Anterior cingulate cortex (tissue), 58 donors: ENCODE results near the gene ASXL3.
A peak's percentile ranks its signal among the peaks of the same experiment; 100 is the strongest.

Experiments used
- DNase-seq, 58 donors: peaks; one replicate each; lab custom pipeline; 2025; lab: John Stamatoyannopoulos, UW

The ASXL3 gene

DNA sequence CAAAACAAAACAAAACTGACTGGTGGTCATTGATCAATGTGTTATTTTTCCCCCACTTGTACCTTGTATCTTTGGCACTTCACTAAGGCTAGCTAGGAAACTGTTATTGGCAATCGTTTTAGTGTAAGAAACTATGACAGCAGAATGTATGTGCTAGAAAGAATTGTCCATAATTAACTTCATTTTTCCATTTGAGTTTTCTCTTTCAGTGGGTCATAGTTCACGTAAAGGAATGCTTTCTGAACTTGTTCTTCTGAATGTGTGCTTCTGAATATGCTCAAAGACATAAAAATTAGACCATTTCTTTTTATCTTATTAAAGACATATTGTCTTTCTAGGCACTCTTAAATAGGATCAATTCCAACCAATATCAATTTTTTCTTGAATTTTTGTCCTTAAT is 132.2 kb downstream of the ASXL3 start:
- no peak for DNase-seq

DNA sequence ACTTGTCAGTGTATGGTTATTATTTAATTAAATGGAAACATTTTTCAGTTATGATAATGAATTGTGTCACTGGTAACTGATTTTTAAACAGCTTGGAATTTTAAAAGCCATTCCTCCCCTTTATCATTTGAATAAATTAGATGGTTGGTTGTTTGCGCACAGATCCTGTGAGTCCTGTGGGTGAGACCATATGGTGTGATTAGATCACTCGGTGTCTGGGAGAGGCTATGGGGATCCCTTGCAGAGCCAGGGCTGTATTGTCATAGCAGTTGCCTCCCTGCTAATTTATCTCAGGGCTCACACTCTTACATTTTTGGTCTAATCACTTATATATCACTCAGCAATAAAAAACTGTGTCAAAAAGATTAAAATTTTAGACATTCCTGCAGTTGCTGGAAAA is 133.5 kb downstream of the ASXL3 start:
- peak in 10 of 58 donors; percentile 1 to 56 (median 18) for DNase-seq

DNA sequence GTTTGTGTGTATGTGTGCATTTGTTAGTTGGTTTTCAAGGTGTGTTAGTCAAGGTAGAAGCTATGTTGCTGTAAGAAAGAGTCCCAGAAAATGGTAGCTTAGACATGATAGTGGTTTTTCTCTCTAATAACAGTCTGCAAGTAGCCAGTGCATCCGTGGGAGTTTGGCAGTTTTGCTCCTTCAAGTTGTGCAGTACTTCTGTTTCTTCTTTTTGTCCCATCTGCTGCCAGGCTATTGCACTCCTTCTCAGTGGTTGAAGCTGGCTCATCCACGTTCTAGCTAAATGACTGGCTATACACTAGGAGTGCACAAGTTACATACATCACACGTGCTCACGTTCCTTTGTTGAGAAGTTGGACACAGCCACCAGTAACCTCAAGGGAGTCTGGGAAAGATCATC is 134.7 kb downstream of the ASXL3 start:
- DNase-seq = peak in 13 of 58 donors; percentile 1 to 39 (median 10)

DNA sequence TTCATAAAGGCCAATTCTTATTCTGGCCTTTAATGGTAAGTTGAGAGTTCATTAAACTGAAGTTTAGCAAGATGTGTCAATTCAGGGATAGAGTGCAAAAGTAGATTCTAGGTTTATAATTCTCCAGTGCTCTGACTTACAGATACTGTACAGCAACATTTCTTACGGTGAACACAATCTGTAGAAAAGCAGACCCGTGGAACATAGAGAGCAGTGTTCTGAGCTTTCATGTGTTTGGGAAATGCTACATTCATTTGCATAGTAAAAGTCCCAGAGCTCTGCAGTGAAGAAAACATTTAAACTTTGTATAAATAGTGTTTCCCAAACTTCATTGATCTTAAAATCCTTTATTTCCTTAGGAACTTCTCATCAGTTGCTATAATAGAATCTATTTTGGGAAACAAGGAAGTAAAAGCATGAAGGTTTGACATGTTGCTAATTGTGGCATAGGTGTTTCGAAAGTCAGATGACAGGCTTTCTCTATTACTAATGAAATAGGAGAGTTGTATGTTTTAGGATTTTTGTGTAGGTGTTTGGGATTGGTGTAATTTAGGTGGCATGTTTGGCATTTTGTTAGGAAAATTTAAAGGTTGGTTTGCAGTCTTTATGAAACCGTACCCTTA is 138.2 kb downstream of the ASXL3 start:
- no peak for DNase-seq

DNA sequence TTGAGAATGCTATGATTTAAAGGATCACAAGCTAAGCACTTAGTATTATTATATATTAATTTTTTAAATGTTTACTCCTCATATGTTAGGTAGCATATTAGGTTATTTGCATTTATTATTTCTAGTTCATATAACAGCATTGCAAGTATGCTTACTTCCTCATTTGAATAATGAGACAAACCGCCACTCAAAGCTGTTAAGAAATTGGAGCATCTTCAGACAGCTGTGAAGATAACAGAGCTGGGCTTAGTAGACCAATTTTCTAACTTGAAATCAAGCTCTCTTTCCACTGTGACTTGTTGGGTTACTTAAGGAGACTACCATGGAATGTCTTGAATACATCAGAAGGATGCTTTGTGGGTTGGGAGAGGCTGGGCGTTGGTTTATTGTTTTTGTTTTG is 139.3 kb downstream of the ASXL3 start:
- DNase-seq = no peak

DNA sequence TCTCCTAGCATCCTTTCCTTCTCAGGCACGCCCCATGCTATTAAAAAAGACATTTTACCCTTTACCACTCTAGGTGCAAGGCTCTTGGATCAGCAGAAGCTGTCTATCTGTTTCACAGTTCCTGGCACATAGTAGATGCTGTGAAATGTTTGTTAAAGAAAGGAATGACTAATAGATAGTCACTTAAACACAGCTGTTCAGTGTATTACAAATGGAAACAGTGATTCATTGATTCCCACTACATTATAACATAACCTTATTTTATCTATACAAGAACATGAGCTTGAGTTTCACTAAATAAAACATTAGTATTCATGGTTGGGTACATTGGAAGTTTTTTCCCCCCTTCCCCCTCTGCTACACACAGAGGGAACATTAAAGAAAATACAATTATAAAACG is 142.1 kb downstream of the ASXL3 start:
- no peak for DNase-seq

DNA sequence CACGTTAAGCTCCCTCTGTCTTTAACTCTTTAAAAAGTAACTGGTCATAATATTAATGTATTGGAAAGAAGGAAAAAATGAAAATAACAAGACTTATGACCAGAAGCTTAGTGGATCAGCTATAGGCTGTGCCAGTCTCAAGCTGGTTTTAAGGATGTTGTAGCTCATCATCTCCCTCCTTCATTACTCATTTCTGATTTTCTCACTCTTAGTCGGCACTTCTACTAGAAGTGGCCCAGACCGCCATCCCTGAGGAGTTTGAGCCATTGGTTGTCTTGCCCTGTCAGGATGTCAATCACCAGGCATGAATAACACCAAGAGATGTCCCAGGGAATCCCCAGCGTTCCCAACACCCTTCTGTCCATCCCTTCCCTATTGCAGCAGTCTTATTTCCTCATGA is 151.5 kb downstream of the ASXL3 start:
- no peak for DNase-seq

DNA sequence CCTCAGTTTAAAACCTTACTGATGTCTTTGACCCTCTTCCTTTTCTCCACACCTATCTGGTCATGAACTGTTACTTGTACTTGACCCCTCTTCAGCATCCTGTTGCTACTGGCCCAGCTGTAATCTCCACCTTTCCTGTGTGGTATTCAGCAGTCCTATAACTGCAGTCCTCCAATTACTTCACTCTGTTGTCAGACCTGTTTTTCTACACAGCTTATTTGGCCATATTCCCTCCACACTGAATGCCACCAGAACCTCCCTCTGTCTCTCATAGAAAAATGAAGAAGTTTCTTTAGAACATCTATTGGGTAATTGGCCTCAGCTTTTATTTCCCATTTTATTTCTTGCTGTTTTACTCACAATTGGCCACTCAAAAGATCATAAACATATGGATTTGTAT is 155.4 kb downstream of the ASXL3 start:
- DNase-seq = no peak

DNA sequence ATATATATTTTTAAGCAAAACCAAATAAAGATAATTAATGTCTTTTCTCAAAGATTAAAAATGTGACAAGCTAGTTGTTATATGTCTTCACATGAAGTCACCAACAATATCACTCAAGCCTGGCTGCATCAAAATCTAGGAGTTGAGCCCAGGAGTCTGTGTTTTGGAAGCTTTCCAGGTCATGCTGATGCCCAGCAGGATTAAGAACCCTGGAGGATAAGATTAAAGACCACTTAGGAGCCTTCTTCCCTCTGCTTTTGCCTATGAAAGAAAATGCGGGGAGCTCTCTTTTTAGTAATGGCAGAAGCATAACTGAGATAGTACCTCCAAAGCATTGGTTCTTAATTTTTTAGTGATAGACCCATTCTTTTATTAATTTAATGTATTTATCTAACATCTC is 157.4 kb downstream of the ASXL3 start:
- no peak for DNase-seq

DNA sequence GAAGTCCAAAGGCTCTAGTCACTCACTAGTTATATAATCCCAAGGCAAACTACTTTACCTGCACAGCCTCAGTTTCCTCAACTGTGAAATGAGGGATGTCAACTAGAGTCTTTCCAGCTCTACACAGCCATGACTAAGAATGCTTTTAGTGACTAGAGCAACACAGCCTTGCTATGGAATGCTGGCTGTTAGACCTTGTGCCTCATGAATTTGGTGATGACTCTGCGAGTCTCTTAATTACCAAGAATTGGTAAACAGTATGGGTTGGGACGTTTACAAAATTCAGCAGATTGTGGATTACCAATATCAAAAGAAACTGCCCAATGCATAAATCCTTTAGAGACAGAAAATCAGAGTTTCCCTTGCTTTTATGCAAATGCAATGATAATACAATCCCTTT is 163.7 kb downstream of the ASXL3 start:
- no peak for DNase-seq

DNA sequence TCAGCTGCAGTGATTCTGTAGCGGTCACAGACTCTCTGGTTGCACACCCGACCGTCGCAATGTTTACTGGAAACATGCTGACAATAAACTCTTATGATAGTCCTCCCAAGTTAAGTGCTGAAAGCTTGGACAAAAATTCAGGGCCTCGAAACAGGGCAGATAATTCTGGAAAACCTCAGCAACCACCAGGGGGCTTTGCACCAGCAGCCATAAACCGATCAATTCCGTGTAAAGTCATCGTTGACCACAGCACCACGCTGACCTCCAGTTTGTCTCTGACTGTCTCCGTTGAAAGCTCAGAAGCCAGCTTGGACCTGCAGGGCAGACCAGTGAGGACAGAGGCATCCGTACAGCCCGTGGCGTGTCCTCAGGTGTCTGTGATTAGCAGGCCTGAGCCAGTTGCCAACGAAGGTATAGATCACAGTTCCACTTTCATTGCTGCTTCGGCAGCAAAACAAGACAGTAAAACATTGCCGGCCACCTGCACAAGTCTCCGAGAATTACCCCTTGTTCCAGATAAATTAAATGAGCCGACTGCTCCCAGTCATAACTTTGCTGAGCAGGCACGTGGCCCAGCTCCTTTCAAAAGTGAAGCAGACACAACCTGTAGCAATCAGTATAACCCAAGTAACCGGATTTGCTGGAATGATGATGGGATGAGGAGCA is 166.1 kb downstream of the ASXL3 start:
- no peak for DNase-seq

DNA sequence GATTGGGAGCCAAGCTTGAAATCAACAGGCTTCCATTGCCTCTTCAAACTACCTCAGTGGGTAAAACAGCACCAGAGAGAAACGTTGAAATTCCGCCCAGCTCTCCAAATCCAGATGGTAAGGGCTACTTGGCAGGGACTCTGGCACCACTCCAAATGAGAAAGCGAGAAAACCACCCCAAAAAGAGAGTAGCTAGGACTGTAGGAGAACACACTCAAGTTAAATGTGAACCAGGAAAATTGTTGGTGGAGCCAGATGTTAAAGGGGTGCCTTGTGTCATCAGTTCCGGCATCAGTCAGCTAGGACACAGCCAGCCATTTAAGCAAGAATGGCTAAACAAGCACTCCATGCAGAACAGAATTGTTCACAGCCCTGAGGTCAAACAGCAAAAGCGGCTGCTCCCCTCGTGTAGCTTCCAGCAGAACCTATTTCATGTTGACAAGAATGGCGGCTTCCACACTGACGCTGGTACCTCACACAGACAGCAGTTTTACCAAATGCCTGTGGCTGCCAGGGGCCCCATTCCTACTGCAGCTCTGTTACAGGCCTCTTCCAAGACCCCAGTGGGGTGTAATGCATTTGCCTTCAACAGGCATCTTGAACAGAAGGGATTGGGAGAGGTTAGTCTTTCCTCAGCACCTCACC is 167.3 kb downstream of the ASXL3 start:
- DNase-seq = peak in 3 of 58 donors; percentile 7 to 14 (median 14)

DNA sequence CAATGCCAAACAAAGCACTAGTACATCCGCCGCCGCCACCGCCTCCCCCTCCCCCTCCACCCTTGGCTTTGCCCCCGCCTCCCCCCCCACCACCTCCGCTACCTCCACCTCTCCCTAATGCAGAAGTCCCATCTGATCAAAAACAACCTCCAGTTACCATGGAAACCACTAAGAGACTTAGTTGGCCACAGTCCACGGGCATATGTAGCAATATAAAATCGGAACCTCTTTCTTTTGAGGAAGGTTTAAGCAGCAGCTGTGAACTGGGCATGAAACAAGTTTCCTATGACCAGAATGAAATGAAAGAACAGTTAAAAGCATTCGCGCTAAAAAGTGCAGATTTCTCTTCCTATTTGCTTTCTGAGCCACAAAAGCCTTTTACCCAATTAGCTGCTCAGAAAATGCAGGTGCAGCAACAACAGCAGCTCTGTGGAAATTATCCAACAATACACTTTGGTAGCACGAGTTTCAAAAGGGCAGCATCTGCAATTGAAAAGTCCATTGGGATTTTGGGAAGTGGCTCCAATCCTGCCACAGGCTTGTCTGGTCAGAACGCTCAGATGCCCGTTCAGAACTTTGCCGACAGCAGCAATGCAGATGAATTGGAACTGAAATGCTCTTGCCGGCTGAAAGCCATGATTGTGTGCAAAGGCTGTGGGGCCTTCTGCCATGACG is 168.0 kb downstream of the ASXL3 start:
- peak in 15 of 58 donors; percentile 14 to 48 (median 25) for DNase-seq

DNA sequence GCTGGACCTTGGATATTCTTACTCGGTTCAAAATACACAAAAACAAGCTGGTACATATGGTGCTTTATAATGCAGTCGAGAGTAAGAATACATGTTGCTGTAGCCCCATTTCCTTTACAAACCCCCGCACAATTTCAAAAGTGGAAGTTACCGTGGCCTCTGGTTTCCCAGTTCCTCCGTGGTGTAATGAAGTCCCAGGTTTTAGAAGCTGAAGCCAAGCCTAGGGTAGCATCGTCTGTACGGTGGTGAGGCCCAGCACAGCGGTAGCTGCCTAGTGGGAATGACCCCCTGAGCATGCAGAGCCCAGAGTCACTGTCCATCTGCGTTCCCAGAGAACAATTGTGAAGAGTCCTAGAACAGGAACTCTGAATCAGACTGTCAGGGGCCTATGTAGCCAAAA is 171.8 kb downstream of the ASXL3 start:
- DNase-seq = no peak

DNA sequence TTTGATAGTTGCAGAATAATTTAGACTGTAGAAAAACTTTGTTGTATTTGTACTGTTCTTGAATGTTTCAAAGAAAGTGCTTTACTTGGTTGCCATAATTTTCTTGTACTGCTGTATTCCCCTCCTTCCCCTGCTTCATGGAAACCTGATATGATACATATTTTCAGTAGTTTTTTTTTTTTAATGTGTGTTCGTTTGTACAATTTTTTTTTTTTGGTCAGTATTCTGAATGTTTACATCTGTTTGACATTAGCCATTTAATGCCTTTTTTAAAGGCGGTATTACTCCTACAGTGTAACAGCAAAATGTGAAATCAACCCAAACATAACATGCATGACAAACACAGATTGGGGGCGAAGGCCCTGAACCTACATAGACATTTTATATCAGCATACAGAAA is 172.3 kb downstream of the ASXL3 start:
- DNase-seq = no peak

DNA sequence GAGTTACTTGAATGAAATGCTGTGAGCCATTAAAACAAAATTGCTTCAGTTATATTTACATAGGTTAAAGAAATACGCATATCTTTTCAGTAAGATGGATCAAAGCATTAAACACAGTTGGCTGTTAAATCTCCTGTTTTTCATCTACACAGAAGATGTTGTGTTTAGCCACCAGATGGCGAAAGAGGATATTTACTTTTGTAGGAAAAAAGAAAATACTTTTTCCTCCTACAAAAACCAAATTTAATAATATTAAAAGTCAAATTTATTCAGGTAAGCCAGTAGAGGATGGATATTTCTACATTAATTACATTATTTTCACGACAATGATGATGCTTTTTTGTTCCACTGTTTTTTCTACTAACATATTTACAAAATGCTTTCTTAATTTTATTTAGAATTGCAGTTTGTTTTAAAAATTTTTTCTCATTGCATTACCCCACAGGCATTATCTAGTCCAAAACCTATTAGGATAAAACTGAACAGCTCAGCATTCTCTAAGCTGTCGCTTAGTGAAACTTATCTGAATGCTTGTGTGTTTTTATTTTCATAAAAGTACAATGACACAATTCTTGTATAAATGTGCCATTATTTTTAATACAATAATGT is 173.7 kb downstream of the ASXL3 start:
- no peak for DNase-seq

DNA sequence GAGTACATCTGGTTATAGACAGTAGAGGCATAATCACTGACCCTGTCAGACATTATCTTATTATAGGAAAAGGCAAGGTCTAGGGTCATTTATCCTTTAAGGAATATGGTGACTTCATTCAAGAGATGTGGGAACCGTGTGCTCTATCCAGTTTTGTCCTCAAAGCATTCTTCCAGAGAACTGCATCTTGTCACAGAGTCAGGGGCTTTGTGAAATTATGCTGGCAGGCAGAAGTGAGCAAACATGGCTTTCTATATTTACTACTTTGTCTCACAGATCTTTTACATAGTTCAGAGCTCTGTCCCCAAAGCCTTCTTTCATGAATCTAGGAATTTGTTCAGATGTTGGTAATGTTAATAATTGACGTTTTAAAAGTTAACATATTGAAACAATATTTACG is 177.4 kb downstream of the ASXL3 start:
- no peak for DNase-seq

DNA sequence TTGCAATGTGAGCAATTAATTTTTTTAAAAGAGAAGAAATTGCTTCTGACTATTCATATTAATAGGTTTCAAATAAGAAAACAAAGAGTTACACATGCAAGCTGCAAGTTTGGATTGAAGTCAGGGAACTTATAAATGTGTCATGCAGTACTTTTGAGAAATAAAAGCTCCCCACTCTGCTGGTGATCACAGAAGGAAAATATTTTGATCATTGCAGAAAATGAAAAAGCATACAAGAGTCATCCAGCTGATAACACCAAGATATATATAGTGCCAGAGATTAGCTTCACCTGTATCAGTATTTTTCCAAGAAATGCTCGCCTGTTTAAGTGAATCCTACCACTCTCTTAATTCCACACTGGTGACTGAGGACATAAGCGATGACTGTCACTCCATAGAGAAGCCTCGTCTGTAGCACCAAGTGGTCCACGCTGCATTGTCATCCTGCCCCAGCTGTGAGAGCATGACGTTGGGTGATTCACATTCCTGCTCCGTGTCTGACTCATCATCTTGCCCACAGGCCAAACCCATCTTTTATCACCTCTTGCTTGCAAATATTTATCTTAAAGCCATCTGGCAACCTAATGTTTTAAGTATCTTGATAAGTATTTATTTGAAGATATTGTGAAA is 178.0 kb downstream of the ASXL3 start:
- DNase-seq = peak in 5 of 58 donors; percentile 7 to 60 (median 13)

DNA sequence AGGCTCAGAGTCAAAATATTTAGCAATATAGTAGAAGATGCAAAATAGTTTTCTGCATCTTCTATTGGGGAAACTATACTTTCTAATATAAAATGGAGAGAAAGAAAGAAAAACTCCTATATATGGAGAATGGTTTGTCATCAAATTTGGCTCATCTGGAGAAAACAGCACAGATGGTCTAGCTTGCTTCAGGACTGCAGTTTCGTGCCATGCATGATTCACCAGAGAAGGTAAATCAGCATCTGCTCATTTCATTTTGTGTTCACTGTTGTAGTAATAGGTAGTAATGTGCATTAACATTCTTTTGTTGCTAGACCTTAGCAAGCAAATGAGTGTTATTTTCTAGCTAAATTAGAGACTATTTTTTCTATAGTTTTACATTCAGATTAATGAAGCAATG is 179.0 kb downstream of the ASXL3 start:
- DNase-seq = peak in 1 of 58 donors; percentile 7

DNA sequence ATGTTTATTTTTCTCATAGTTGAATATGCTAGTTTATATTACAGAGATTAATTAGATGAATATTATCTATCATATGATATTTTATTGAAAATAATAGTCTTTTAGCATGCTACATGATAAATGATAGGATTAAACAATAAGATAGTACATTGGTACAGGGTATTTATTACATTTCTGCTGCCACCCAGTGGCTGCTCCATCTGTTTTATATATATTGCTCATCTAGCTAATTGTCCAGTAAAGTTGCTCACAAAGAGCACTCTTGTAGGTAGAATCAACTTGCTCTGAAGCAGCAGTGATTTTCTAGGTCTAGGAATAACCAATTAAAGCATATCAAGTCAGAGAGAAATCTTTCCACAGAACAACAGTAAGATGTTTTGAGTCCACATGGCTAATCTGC is 183.3 kb downstream of the ASXL3 start:
- peak in 11 of 58 donors; percentile 2 to 56 (median 25) for DNase-seq
